Measurements from ENCODE around the gene MBD3L5. TPM values are rescaled to one million over a fixed set of nuclear protein-coding genes. Genes with fewer than 3 reads are reported as not detected.
A peak's percentile ranks its signal among the peaks of the same experiment; 100 is the strongest.
"Not testable (repeated sequence)": the region's sequence is repeated elsewhere in the genome, so short reads cannot be mapped to it uniquely, and the experiment has no call there.

The MBD3L5 gene
- total RNA-seq, 2 donors from 2014 or later, result not detected

GRCh38 chr19:7055679-7056078 lies 25.3 kb downstream of the MBD3L5 start:
- H3K9me3 ChIP-seq; intact Hi-C loops (cut with DNase I); DNase-seq; ATAC-seq; H3K27ac ChIP-seq; H3K36me3 ChIP-seq (replicated peaks in 1 of 2; ENCODE audit: insufficient read depth in 1 of 2, low read depth in 2 of 2); H3K4me3 ChIP-seq; H3K27me3 ChIP-seq; H3K4me1 ChIP-seq: not testable (repeated sequence)
- 86 to 88% methylated on average over 11 to 14 of the region's 14 CpGs for WGBS, 2 donors

- H3K9me3 ChIP-seq; intact Hi-C loops (cut with DNase I); DNase-seq; H3K36me3 ChIP-seq (replicated peaks in 1 of 2; ENCODE audit: insufficient read depth in 1 of 2, low read depth in 2 of 2); H3K4me3 ChIP-seq; H3K27ac ChIP-seq; H3K27me3 ChIP-seq; H3K4me1 ChIP-seq; ATAC-seq: not testable (repeated sequence)
- WGBS, 2 donors, result 79% methylated on average over 10 of the region's 16 CpGs; no CpG with 5 or more reads in 1 of the 2 donors
Observed at GRCh38 chr19:7056371-7056770, 26.0 kb downstream of the MBD3L5 start.

GRCh38 chr19:7058576-7058975 lies 28.2 kb downstream of the MBD3L5 start, which contains the start of gene MBD3L3:
Gene MBD3L3 (minus strand): TSS chr19:7058676. CDS start chr19:7058605, 71 bp downstream.
- H3K36me3 ChIP-seq (replicated peaks in 1 of 2; ENCODE audit: insufficient read depth in 1 of 2, low read depth in 2 of 2); H3K4me3 ChIP-seq; H3K9me3 ChIP-seq; intact Hi-C loops (cut with DNase I); H3K27ac ChIP-seq; DNase-seq; ATAC-seq; H3K4me1 ChIP-seq; H3K27me3 ChIP-seq: not testable (repeated sequence)
- WGBS, 2 donors, result no CpG with 5 or more reads among the region's 8 CpGs

- H3K27ac ChIP-seq; H3K27me3 ChIP-seq; H3K4me1 ChIP-seq; H3K9me3 ChIP-seq; H3K36me3 ChIP-seq (replicated peaks in 1 of 2; ENCODE audit: insufficient read depth in 1 of 2, low read depth in 2 of 2); ATAC-seq; DNase-seq; H3K4me3 ChIP-seq; intact Hi-C loops (cut with DNase I): not testable (repeated sequence)
- 44 to 55% methylated on average over 1 to 2 of the region's 2 CpGs for WGBS, 2 donors
Observed at GRCh38 chr19:7059977-7060376, 29.6 kb downstream of the MBD3L5 start.

- Histone ChIP-seq H3K27me3 (no peaks in the 10 kb centered on the region), H3K4me3 (no peak overlapping the region), H3K9me3 (no peaks in the 10 kb centered on the region), H3K4me1 (no peaks in the 10 kb centered on the region), H3K27ac (no peak overlapping the region), H3K36me3 (replicated peaks in 1 of 2; ENCODE audit: insufficient read depth in 1 of 2, low read depth in 2 of 2) (no peaks in the 10 kb centered on the region)
- DNase-seq (no peak), ATAC-seq (no peak)
- WGBS, 2 donors, result 63 to 69% methylated on average over 4 of the region's 4 CpGs
- intact Hi-C loops (cut with DNase I), result no loop called here
- no peak for TF ChIP-seq POLR2A (IDR thresholded peaks at IDR 0.05)
Observed at GRCh38 chr19:7063339-7063738, 33.0 kb downstream of the MBD3L5 start.

GRCh38 chr19:7063764-7064418 lies 33.5 kb downstream of the MBD3L5 start:
- Histone ChIP-seq H3K36me3 (replicated peaks in 1 of 2; ENCODE audit: insufficient read depth in 1 of 2, low read depth in 2 of 2) (no peaks in the 10 kb centered on the region), H3K27ac (no peak overlapping the region), H3K9me3 (no peaks in the 10 kb centered on the region), H3K4me1 (no peaks in the 10 kb centered on the region), H3K27me3 (no peaks in the 10 kb centered on the region), H3K4me3 (no peak overlapping the region)
- intact Hi-C loops (cut with DNase I), result no loop called here
- 85 to 91% methylated on average over 8 to 9 of the region's 9 CpGs for WGBS, 2 donors
- DNase-seq (peak in 1 of 4 donors; percentile 1), ATAC-seq (peak; percentile 33)
- TF ChIP-seq POLR2A (IDR thresholded peaks at IDR 0.05) (no peak), CTCF (IDR thresholded peaks at IDR 0.05) (no peak)

GRCh38 chr19:7067122-7067521 lies 36.7 kb downstream of the MBD3L5 start:
- 43 to 54% methylated on average over 12 to 13 of the region's 13 CpGs for WGBS, 2 donors
- DNase-seq, result peak; percentile 13 to 37 (median 22)
- not testable (repeated sequence) for H3K27me3 ChIP-seq

GRCh38 chr19:7067716-7068115 lies 37.3 kb downstream of the MBD3L5 start:
- ATAC-seq, result no peak
- TF ChIP-seq CTCF (IDR thresholded peaks at IDR 0.05) (no peak), POLR2A (IDR thresholded peaks at IDR 0.05) (no peak)
- H3K4me3 ChIP-seq, result no peak overlapping the region
- peaks cover 12% of the 10 kb centered on the region for H3K4me1 ChIP-seq
- H3K9me3 ChIP-seq, result no peaks in the 10 kb centered on the region
- no peak for DNase-seq
- H3K36me3 ChIP-seq (replicated peaks in 1 of 2; ENCODE audit: insufficient read depth in 1 of 2, low read depth in 2 of 2), result peaks cover under 1 to 11% of the 10 kb centered on the region in 2 donors
- no peak overlapping the region for H3K27ac ChIP-seq
- 79 to 84% methylated on average over 2 of the region's 2 CpGs for WGBS, 2 donors
- no peaks in the 10 kb centered on the region for H3K27me3 ChIP-seq
- intact Hi-C loops (cut with DNase I), result no loop called here

More at GRCh38 chr19:7067122-7067521, 36.7 kb downstream of the MBD3L5 start:
- H3K4me1 ChIP-seq, result peaks cover 12% of the 10 kb centered on the region
- ATAC-seq; H3K9me3 ChIP-seq; H3K36me3 ChIP-seq (replicated peaks in 1 of 2; ENCODE audit: insufficient read depth in 1 of 2, low read depth in 2 of 2); H3K4me3 ChIP-seq; intact Hi-C loops (cut with DNase I); H3K27ac ChIP-seq: not testable (repeated sequence)
